Measurements from ENCODE around the gene TLR4. TPM values are rescaled to one million over a fixed set of nuclear protein-coding genes. Genes with fewer than 3 reads are reported as not detected.

The TLR4 gene
- total RNA-seq, 4 donors from 2014 or later = 18.6 to 29.5 (median 26.8) TPM

GRCh38 chr9:117746263-117746662 lies 42.1 kb downstream of the TLR4 start:
- intact Hi-C loops (cut with DNase I; ENCODE audit: low total_unique reads) = no loop called here
- Histone ChIP-seq H3K36me3 (no peaks in the 10 kb centered on the region), H3K9me3 (no peaks in the 10 kb centered on the region), H3K4me1 (no peaks in the 10 kb centered on the region), H3K27me3 (peaks cover 0 to 3% of the 10 kb centered on the region in 2 donors), H3K27ac (no peak overlapping the region), H3K4me3 (no peak overlapping the region)
- TF ChIP-seq POLR2A (IDR thresholded peaks at IDR 0.05) = no peak
- no peak for TF ChIP-seq CTCF (IDR thresholded peaks at IDR 0.05)
- DNase-seq = no peak

GRCh38 chr9:117747386-117747970 lies 43.3 kb downstream of the TLR4 start:
- H3K36me3 ChIP-seq = no peaks in the 10 kb centered on the region
- H3K4me3 ChIP-seq = no peak overlapping the region
- TF ChIP-seq CTCF (IDR thresholded peaks at IDR 0.05) = no peak
- TF ChIP-seq POLR2A (IDR thresholded peaks at IDR 0.05) = no peak
- no peaks in the 10 kb centered on the region for H3K4me1 ChIP-seq
- intact Hi-C loops (cut with DNase I; ENCODE audit: low total_unique reads) = no loop called here
- peaks cover 0 to 3% of the 10 kb centered on the region in 2 donors for H3K27me3 ChIP-seq
- peak overlapping the region in 1 of 2 donors; percentile 46 for H3K27ac ChIP-seq
- no peaks in the 10 kb centered on the region for H3K9me3 ChIP-seq
- peak in 1 of 2 donors; percentile 44 for DNase-seq

- H3K36me3 ChIP-seq = no peaks in the 10 kb centered on the region
- intact Hi-C loops (cut with DNase I; ENCODE audit: low total_unique reads) = no loop called here
- H3K4me3 ChIP-seq = no peak overlapping the region
- no peaks in the 10 kb centered on the region for H3K4me1 ChIP-seq
- DNase-seq = no peak
- no peaks in the 10 kb centered on the region for H3K9me3 ChIP-seq
- no peaks in the 10 kb centered on the region for H3K27me3 ChIP-seq
- TF ChIP-seq CTCF (IDR thresholded peaks at IDR 0.05) (no peak), POLR2A (IDR thresholded peaks at IDR 0.05) (no peak)
- no peak overlapping the region for H3K27ac ChIP-seq
These were observed 46.2 kb downstream of the TLR4 start for GRCh38 chr9:117750401-117750800.

- no peak for TF ChIP-seq CTCF (IDR thresholded peaks at IDR 0.05)
- no peak for TF ChIP-seq POLR2A (IDR thresholded peaks at IDR 0.05)
- intact Hi-C loops (cut with DNase I; ENCODE audit: low total_unique reads) = no loop called here
- no peaks in the 10 kb centered on the region for H3K27me3 ChIP-seq
These were observed 48.7 kb downstream of the TLR4 start for GRCh38 chr9:117752894-117753293.

GRCh38 chr9:117757561-117758190 lies 53.5 kb downstream of the TLR4 start:
- intact Hi-C loops (cut with DNase I; ENCODE audit: low total_unique reads) = no loop called here
- no peak overlapping the region for H3K27ac ChIP-seq
- H3K4me1 ChIP-seq = no peaks in the 10 kb centered on the region
- DNase-seq = no peak
- no peak overlapping the region for H3K4me3 ChIP-seq
- no peaks in the 10 kb centered on the region for H3K9me3 ChIP-seq
- no peaks in the 10 kb centered on the region for H3K36me3 ChIP-seq
- TF ChIP-seq POLR2A (IDR thresholded peaks at IDR 0.05) (no peak), CTCF (IDR thresholded peaks at IDR 0.05) (no peak)
- H3K27me3 ChIP-seq = no peaks in the 10 kb centered on the region

More at GRCh38 chr9:117752894-117753293, 48.7 kb downstream of the TLR4 start:
- no peaks in the 10 kb centered on the region for H3K4me1 ChIP-seq
- no peaks in the 10 kb centered on the region for H3K9me3 ChIP-seq
- DNase-seq = no peak
- H3K36me3 ChIP-seq = no peaks in the 10 kb centered on the region
- H3K27ac ChIP-seq = no peak overlapping the region
- H3K4me3 ChIP-seq = no peak overlapping the region

Data from uterus (tissue), 4 donors.